H1 (cell line): ENCODE results near the gene LCN9. TPM values are rescaled to one million over a fixed set of nuclear protein-coding genes. Genes with fewer than 3 reads are reported as not detected.

Experiments
- CHD7 ChIP-seq: fragments of 300-600 bp; sonication (generic); IDR thresholded peaks from 2 replicates; pipeline ENCODE4 v1.7.1; 2012; ENCODE audit warnings: low read length, moderate library complexity, mild to moderate bottlenecking, inconsistent platforms; ENCODE audit not compliant: insufficient replicate concordance
- polyA plus RNA-seq, 7 experiments: library from polyadenylated mRNA; depleted of rRNA in 3 of 7; stranded (reverse) in 5 of 7; unstranded in 2 of 7; fragments of >200 nt in 5 of 7; fragments of 200-250 nt in 2 of 7; gene quantifications; 1 replicate in 5 of 7; 2 replicates in 1 of 7; 4 replicates in 1 of 7; pipeline versions ENCODE4 v1.2.1 to v1.2.3, GENCODE V29; 2011 to 2013; ENCODE audit warnings: missing spikeins in 2 of 7, mixed read lengths in 2 of 7
- total RNA-seq: library from RNA; stranded (reverse); fragmentation: NEBNext Ultra II Directional; extraction: Animal tissue kit (Norgen Biotek cat#: 25700); gene quantifications from 2 replicates; pipeline ENCODE4 v1.2.1, GENCODE V29; 2021

Gene LCN9
- total and polyA plus RNA-seq, 2 of the 8 experiments (the other 6 are each of a cell fraction or from before 2014, with no cell fraction given), result 2.3 to 3.1 TPM

GRCh38 chr9:135619599-135619886, 43.6 kb upstream of the LCN9 start (continued):
- TF ChIP-seq CHD7, result no peak
- TF ChIP-seq, all 59 proteins: peak for 0
